GM21360 (cell line): Measurements from ENCODE around the gene IYD.

Experiments
- ATAC-seq: cut with Tn5 transposase; IDR thresholded peaks from one replicate; pipeline ENCODE4 v1.9.1; 2021; ENCODE audit warnings: mild to moderate bottlenecking, moderate library complexity; ENCODE audit not compliant: unreplicated experiment

Gene IYD

GRCh38 chr6:150394053-150394898 lies 25.5 kb downstream of the IYD start:
- no peak for ATAC-seq

- no peak for ATAC-seq
Observed at GRCh38 chr6:150394899-150395295, 26.1 kb downstream of the IYD start.

- no peak for ATAC-seq
Observed at GRCh38 chr6:150395388-150396009, 26.7 kb downstream of the IYD start.

- no peak for ATAC-seq
Observed at GRCh38 chr6:150403458-150404246, 34.8 kb downstream of the IYD start.

DNA sequence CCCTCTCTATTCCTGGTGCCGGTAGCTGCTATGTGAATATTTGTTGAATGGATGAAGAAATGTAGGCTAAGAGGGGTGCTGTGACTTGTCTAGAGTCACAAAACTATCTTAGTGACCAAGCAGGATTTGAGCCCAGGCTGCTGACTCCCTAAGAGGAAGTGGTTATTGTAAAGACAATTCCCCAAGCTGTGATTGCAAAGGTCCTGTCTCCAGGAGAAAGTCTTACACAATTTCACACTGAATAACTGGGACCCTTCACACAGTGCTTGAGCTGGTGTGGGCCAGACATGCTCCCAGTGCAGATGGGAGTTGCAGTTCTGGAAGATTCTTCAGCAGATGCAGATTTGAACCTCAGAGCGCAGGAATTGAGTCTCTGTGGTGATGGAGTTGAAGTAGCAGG lies 38.1 kb downstream of the IYD start:
- ATAC-seq, result no peak

DNA sequence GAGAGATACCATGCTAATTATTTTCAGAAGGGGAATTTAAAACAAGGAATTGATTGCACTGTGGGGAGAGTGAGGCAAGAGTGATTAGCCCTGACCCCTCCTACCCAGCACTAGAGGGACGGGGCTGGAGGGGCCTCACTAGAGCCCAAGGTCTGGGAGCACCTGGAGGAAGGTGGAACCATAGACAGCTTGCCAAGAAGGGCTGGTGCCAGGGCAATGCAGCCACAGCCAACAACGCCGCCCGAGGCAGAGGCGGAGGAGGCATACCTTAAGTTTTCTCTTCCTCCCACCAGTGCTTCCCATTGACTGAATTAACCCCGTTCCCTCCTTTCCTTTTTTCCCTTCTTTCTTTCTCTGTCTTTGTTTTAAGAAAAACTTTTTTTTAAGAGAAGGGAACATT lies 40.0 kb downstream of the IYD start:
- ATAC-seq, result no peak

DNA sequence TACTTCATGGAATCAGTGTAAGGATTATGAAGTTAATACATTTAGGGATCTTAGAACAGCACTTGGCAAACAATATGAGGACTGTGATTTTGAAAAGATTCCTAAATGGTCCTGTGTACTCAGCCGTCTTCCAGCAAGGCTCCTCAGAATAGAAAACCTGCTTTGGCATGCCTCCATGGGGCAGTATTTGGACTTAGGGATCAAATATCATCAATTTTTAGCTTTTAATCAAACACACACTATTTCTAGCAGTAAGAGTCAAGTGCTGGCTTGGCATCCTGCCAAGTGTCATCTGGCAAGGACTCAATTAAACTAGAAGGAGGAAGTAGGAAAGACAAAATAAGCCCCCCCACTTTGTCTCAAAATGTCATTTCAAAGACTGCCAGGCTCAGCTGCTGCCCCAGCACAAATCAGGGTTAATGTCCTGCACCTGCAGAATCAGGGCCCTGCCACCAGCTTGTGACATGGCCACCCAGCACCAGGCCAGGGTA lies 40.8 kb downstream of the IYD start:
- ATAC-seq, result no peak

- ATAC-seq, result no peak
Observed at GRCh38 chr6:150410399-150410798, 41.6 kb downstream of the IYD start.

GRCh38 chr6:150410906-150411305 lies 42.1 kb downstream of the IYD start:
- no peak for ATAC-seq

GRCh38 chr6:150412221-150412620 lies 43.4 kb downstream of the IYD start:
- no peak for ATAC-seq

DNA sequence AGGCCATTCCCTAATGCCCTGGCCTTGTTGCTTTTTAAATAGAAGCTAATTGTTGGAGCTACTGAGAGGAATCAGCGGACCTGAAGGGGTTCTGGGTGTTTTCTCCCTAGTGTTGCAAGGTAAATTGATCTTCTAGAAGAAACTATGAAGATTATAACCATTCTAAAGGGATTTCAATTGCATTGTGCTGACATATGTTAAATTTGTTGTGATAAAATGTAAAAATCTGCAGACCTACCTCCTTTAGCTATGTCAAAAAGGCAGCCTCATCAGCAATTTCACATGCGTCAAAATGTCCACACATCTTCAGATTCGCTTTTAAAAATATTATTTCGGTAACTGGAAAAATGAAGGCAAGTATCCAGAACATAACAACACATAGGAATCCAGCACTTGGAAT lies 44.4 kb downstream of the IYD start:
- no peak for ATAC-seq

DNA sequence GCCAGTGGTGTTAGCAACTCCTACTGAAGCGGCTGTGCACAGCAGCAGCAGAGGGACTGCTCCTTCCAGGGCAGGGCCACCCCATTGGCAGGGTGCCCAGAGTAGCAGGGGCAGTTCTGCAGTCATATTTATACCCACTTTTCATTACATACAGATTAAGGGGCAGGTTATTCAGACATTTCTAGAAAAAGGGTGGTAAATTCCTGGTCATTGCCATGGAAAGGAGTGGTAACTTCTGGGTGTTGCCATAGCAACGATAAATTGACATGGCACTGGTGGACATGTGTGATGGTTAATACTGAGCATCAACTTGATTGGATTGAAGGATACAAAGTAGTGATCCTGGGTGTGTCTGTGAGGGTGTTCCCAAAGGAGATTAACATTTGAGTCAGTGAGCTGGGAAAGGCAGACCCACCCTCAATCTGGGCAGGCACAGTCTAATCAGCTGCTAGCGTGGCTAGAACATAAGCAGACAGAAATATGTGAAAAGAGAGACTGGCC lies 45.0 kb downstream of the IYD start:
- ATAC-seq, result no peak

DNA sequence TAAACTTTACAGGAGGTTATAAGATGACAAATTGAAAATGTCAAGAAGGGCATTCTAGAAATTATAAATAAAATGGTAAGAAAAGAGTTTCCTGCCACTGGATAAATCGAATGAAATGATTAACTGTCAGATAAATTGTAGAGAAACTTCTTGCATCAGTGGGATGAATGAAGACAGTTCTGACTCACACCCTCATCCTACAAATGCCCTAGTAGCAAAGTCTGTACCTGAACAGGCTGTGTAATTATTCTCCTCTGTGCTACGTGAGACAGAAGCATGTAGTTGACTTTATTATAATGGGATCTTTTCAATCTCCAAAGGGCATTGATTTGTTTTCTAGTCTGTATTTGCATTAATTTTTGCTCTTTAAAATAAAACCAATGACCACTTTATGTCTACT lies 47.3 kb downstream of the IYD start:
- no peak for ATAC-seq

DNA sequence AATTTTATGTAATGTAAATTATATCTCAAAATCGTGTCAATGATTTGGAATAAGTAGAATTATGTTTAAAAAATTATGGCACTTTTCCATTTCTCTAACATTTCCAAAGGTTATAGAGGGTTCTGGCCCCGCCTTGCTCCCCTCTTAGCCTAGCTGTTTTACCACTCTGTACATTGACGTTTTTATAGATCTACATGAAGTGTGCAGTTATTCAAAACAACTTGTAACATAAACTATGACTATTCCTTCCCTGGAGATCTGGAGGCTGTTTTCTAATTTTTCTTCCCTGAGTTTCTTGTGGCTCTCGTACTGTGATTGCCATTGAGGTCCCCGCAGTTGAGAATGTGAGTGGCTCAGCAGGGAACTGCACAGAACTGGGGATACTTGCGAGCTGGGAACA lies 48.4 kb downstream of the IYD start:
- no peak for ATAC-seq

- peak; percentile 60 for ATAC-seq
Observed at GRCh38 chr6:150417899-150418826, 49.4 kb downstream of the IYD start.

- peak; percentile 38 for ATAC-seq
Observed at GRCh38 chr6:150418827-150419594, 50.2 kb downstream of the IYD start.

GRCh38 chr6:150420428-150420827 lies 51.6 kb downstream of the IYD start:
- ATAC-seq, result no peak

DNA sequence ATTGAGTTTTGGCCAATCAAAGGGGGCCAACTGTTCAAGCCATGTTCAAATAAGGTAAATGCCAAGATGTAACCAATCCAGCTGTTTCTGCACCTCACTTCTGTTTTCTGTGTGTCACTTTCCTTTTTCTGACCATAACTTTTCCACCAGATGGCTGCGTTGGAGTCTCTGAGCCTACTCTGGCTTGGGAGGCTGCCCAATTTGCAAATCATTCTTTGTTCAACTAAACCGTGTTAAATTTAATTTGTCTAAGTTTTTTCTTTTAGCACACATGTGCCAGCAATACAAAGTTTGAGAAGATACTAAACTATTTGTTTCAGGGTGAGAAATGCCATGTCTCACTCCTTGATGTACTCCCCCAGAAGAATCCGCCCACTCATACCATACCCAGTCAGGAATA lies 52.1 kb downstream of the IYD start:
- no peak for ATAC-seq

DNA sequence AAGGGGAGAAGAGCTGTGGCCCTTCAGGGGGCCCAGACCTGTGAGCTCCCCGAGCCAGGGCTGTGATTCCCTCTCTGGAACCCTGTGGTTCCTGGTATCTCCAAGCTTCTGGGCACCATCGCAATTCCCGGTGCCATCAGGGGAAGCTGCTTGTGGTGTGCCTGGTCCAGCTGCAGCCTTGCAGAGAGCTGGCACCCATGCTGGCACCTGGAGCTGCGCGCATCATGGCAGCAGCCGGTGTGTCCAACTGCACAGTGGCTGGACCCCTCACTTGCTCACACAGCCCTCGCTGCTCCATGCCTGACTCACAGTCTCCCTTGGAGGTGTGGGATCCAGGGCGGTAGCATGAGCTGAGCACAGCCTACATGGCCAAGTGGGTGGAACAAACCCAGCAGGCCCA lies 56.7 kb downstream of the IYD start:
- ATAC-seq, result no peak

DNA sequence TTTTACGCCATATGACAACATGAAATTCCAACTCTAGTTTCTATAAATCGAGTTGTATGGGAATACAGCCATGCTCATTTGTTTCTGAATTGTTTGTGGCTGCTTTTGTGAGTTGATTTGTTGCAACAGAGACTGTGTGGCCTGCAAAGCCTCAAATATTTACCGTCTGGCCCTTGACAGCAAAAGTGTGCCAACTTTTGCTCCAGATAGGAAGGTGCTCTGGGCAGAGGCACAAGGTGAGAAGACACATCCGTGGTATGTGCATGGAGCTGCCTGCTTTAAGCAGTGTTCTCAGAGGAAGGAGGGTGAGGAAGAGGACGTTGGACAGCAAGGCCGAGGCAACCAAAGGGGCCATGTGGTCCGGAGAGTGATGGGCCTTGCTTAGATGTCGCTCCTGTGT lies 57.4 kb downstream of the IYD start:
- no peak for ATAC-seq
